ENCODE data around the gene PCDHB14. TPM values are rescaled to one million over a fixed set of nuclear protein-coding genes. Genes with fewer than 3 reads are reported as not detected.
"Not testable (repeated sequence)": the region's sequence is repeated elsewhere in the genome, so short reads cannot be mapped to it uniquely, and the experiment has no call there.

The PCDHB14 gene
- total RNA-seq, 2 donors from 2014 or later: 3.9 to 5.8 TPM

DNA sequence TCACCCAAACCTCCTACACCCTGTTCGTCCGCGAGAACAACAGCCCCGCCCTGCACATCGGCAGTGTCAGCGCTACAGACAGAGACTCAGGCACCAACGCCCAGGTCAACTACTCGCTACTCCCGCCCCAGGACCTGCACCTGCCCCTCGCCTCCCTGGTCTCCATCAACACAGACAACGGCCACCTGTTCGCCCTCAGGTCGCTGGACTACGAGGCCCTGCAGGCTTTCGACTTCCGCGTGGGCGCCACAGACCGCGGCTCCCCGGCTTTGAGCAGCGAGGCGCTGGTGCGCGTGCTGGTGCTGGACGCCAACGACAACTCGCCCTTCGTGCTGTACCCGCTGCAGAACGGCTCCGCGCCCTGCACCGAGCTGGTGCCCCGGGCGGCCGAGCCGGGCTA is 22.0 kb upstream of the PCDHB14 start:
- not testable (repeated sequence) for DNase-seq, ATAC-seq
- intact Hi-C loops (cut with DNase I): loop anchor here in 1 of 2 donors (10.0 kb wide), 1 partner anchor 154 kb away; the partner anchor contains the start of genes PCDHGA4, PCDHGB1 and PCDHGB2

DNA sequence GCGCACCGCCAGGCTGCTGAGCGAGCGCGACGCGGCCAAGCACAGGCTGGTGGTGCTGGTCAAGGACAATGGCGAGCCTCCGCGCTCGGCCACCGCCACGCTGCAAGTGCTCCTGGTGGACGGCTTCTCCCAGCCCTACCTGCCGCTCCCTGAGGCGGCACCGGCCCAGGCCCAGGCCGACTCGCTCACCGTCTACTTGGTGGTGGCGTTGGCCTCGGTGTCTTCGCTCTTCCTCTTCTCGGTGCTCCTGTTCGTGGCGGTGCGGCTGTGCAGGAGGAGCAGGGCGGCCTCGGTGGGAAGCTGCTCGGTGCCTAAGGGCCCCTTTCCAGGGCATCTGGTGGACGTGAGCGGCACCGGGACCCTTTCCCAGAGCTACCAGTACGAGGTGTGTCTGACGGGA is 21.5 kb upstream of the PCDHB14 start:
- intact Hi-C loops (cut with DNase I): loop anchor here in 1 of 2 donors (10.0 kb wide), 1 partner anchor 153 kb away; the partner anchor contains the start of genes PCDHGA4, PCDHGB1 and PCDHGB2
- DNase-seq, ATAC-seq: not testable (repeated sequence)

DNA sequence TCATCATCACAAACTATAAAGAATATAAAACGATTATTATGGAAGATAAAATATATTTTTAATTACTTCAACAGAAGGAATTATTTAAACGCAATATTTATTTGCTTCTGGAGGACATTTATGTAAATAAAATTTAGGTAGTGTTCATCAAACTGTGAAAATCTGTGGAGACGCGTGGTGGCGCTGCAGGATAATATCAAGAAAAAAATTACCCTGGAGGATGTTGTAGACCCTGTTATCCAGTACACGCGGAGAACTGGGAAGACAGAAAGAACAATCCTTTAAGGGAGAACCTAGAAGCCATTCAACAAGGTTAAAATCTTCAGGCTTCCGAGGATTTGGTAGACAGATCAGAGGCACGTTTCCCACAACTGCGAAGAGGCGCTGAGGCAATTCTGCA is 14.7 kb upstream of the PCDHB14 start, which contains the start of gene PCDHB12:
PCDHB12 (plus strand) TSS at position 242 of the 400 bp plus-strand sequence. CDS start 189 bp downstream, outside the sequence.
- DNase-seq (no peak), ATAC-seq (no peak)
- intact Hi-C loops (cut with DNase I): loop anchor here in 1 of 2 donors (10.0 kb wide), 1 partner anchor 146 kb away; the partner anchor contains the start of genes PCDHGA4, PCDHGB1 and PCDHGB2

DNA sequence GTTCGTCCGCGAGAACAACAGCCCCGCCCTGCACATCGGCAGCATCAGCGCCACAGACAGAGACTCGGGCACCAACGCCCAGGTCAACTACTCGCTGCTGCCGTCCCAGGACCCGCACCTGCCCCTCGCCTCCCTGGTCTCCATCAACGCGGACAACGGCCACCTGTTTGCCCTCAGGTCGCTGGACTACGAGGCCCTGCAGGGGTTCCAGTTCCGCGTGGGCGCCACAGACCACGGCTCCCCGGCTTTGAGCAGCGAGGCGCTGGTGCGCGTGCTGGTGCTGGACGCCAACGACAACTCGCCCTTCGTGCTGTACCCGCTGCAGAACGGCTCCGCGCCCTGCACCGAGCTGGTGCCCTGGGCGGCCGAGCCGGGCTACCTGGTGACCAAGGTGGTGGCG is 12.9 kb upstream of the PCDHB14 start:
- intact Hi-C loops (cut with DNase I): loop anchor here in 1 of 2 donors (10.0 kb wide), 1 partner anchor 365 kb away; no protein-coding TSS in a partner anchor
- not testable (repeated sequence) for DNase-seq, ATAC-seq

DNA sequence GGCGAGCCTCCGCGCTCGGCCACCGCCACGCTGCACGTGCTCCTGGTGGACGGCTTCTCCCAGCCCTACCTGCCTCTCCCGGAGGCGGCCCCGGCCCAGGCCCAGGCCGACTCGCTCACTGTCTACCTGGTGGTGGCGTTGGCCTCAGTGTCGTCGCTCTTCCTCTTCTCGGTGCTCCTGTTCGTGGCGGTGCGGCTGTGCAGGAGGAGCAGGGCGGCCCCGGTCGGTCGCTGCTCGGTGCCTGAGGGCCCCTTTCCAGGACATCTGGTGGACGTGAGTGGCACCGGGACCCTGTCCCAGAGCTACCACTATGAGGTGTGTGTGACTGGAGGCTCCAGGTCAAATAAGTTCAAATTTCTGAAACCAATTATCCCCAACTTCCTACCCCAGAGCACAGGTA is 12.3 kb upstream of the PCDHB14 start:
- DNase-seq, ATAC-seq: not testable (repeated sequence)
- intact Hi-C loops (cut with DNase I): loop anchor here in 1 of 2 donors (10.0 kb wide), 1 partner anchor 364 kb away; no protein-coding TSS in a partner anchor

DNA sequence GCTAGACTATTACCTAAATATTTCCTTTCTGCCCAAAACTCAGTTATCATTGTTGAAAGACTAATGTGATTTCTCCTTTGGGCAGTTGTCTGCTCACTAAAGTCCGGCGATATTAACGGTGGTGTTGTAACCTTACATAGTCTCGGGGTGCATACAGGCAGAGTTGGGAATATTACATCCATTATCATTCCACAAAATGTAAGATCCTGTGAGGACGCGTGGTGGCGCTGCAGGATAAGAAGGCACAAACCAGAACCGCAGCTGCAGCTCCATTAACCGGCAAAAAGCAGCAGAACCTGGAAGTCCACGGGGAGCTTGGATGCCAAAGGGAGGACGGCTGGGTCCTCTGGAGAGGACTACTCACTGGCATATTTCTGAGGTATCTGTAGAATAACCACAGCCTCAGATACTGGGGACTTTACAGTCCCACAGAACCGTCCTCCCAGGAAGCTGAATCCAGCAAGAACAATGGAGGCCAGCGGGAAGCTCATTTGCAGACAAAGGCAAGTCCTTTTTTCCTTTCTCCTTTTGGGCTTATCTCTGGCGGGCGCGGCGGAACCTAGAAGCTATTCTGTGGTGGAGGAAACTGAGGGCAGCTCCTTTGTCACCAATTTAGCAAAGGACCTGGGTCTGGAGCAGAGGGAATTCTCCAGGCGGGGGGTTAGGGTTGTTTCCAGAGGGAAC is 9.3 kb upstream of the PCDHB14 start, which contains the start of gene PCDHB13:
PCDHB13 (plus strand) TSS at position 264 of the 684 bp plus-strand sequence; CDS start at position 469, 205 bp downstream.
- intact Hi-C loops (cut with DNase I): loop anchor here in 1 of 2 donors (10.0 kb wide), 1 partner anchor 361 kb away; no protein-coding TSS in a partner anchor
- ATAC-seq (peak; percentile 75 to 79), DNase-seq (peak; percentile 73)

DNA sequence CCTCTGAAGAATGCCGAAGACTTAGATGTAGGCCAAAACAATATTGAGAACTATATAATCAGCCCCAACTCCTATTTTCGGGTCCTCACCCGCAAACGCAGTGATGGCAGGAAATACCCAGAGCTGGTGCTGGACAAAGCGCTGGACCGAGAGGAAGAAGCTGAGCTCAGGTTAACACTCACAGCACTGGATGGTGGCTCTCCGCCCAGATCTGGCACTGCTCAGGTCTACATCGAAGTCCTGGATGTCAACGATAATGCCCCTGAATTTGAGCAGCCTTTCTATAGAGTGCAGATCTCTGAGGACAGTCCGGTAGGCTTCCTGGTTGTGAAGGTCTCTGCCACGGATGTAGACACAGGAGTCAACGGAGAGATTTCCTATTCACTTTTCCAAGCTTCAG is 8.6 kb upstream of the PCDHB14 start:
- not testable (repeated sequence) for ATAC-seq, DNase-seq
- intact Hi-C loops (cut with DNase I): loop anchor here in 1 of 2 donors (10.0 kb wide), 1 partner anchor 360 kb away; no protein-coding TSS in a partner anchor

DNA sequence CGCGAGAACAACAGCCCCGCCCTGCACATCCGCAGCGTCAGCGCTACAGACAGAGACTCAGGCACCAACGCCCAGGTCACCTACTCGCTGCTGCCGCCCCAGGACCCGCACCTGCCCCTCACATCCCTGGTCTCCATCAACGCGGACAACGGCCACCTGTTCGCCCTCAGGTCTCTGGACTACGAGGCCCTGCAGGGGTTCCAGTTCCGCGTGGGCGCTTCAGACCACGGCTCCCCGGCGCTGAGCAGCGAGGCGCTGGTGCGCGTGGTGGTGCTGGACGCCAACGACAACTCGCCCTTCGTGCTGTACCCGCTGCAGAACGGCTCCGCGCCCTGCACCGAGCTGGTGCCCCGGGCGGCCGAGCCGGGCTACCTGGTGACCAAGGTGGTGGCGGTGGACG is 7.6 kb upstream of the PCDHB14 start:
- intact Hi-C loops (cut with DNase I): loop anchor here in 1 of 2 donors (10.0 kb wide), 1 partner anchor 359 kb away; no protein-coding TSS in a partner anchor
- not testable (repeated sequence) for DNase-seq, ATAC-seq

DNA sequence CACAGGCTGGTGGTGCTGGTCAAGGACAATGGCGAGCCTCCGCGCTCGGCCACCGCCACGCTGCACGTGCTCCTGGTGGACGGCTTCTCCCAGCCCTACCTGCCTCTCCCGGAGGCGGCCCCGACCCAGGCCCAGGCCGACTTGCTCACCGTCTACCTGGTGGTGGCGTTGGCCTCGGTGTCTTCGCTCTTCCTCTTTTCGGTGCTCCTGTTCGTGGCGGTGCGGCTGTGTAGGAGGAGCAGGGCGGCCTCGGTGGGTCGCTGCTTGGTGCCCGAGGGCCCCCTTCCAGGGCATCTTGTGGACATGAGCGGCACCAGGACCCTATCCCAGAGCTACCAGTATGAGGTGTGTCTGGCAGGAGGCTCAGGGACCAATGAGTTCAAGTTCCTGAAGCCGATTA is 7.1 kb upstream of the PCDHB14 start:
- DNase-seq, ATAC-seq: not testable (repeated sequence)
- intact Hi-C loops (cut with DNase I): loop anchor here in 1 of 2 donors (10.0 kb wide), 1 partner anchor 359 kb away; no protein-coding TSS in a partner anchor

DNA sequence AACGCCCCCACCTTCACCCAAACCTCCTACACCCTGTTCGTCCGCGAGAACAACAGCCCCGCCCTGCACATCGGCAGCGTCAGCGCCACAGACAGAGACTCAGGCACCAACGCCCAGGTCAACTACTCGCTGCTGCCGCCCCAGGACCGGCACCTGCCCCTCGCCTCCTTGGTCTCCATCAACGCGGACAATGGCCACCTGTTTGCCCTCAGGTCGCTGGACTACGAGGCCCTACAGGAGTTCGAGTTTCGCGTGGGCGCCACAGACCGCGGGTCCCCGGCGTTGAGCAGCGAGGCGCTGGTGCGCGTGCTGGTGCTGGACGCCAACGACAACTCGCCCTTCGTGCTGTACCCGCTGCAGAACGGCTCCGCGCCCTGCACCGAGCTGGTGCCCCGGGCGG is 1.7 kb downstream of the PCDHB14 start:
- DNase-seq, ATAC-seq: not testable (repeated sequence)
- intact Hi-C loops (cut with DNase I): loop anchor here in 1 of 2 donors (5.0 kb wide), 1 partner anchor 337 kb away; no protein-coding TSS in a partner anchor

DNA sequence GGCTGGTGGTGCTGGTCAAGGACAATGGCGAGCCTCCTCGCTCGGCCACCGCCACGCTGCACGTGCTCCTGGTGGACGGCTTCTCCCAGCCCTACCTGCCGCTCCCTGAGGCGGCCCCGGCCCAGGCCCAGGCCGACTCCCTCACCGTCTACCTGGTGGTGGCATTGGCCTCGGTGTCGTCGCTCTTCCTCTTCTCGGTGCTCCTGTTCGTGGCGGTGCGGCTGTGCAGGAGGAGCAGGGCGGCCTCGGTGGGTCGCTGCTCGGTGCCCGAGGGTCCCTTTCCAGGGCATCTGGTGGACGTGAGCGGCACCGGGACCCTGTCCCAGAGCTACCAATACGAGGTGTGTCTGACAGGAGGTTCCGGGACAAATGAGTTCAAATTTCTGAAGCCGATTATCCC is 2.3 kb downstream of the PCDHB14 start:
- DNase-seq; intact Hi-C loops (cut with DNase I); ATAC-seq: not testable (repeated sequence)

DNA sequence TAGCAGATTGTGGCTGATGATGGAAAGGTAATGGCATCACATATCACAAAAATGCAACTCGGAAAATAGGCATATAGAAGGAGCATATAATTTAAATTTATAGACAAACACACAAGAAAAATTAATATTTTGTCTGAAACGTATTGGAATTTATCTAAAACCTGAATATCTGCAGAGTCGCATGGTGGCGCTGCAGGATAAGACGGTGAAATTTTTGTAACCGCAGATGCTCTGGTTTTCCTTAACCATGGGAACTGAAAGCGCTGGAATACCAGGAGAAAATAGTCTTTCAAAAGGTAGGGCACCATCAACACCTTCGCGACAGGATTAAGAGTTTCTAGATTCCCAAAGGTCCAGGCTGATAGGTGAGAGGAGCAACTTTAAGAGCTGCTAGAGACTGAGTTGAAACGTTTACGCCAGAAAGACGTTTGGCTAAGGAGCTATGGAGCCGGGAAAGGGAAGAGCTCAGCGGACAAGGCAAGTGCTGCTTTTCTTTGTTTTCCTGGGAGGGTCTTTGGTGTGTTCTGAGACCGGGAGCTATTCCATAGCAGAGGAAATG is 11.0 kb downstream of the PCDHB14 start:
- intact Hi-C loops (cut with DNase I): no loop called here
- DNase-seq (no peak), ATAC-seq (no peak)

DNA sequence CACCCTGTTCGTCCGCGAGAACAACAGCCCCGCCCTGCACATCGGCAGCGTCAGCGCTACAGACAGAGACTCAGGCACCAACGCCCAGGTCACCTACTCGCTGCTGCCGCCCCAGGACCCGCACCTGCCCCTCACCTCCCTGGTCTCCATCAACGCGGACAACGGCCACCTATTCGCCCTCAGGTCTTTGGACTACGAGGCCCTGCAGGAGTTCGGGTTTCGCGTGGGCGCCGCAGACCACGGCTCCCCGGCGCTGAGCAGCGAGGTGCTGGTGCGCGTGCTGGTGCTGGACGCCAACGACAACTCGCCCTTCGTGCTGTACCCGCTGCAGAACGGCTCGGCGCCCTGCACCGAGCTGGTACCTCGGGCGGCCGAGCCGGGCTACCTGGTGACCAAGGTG is 12.8 kb downstream of the PCDHB14 start:
- intact Hi-C loops (cut with DNase I); DNase-seq; ATAC-seq: not testable (repeated sequence)

DNA sequence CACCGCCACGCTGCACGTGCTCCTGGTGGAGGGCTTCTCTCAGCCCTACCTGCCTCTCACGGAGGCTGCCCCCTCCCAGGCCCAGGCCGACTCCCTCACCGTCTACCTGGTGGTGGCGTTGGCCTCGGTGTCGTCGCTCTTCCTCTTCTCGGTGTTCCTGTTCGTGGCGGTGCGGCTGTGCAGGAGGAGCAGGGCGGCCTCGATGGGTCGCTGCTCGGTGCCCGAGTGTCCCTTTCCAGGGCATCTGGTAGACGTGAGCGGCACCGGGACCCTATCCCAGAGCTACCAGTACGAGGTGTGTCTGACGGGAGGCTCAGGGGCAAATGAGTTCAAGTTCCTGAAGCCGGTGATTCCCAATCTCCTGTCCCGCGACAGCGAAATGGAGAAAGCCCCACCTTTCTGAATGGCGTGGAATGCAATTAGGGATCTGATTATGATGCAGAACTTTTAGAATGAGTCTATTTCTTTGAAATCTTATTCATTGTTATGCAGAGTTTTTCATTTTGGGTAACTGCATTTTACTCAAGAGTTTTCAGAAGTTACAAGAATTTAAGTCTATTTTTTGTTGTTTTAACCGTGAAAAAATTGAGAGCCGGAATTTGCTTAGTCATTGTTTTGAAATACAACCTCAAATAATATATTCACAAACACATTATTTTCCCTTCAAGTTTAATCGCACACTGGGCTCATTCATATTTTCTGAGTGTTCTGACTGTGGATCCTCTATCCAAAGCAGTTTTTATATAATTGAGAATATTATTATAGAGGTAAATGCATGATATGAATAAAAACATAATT is 13.6 kb downstream of the PCDHB14 start:
- intact Hi-C loops (cut with DNase I): no loop called here
- no peak for ATAC-seq

DNA sequence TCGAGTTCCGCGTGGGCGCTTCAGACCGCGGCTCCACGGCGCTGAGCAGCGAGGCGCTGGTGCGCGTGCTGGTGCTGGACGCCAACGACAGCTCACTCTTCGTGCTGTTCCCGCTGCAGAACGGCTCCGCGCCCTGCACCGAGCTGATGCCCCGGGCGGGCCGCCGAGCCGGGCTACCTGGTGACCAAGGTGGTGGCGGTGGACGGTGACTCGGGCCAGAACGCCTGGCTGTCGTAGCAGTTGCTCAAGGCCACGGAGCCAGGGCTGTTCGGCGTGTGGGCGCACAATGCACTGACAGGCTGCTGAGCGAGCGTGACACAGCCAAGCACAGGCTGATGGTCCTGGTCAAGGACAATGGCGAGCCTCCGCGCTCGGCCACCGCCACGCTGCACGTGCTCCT is 18.4 kb downstream of the PCDHB14 start:
- intact Hi-C loops (cut with DNase I): no loop called here
- no peak for DNase-seq
- no peak for ATAC-seq

More for the DNA sequence above, 13.6 kb downstream of the PCDHB14 start:
- DNase-seq: no peak

DNA sequence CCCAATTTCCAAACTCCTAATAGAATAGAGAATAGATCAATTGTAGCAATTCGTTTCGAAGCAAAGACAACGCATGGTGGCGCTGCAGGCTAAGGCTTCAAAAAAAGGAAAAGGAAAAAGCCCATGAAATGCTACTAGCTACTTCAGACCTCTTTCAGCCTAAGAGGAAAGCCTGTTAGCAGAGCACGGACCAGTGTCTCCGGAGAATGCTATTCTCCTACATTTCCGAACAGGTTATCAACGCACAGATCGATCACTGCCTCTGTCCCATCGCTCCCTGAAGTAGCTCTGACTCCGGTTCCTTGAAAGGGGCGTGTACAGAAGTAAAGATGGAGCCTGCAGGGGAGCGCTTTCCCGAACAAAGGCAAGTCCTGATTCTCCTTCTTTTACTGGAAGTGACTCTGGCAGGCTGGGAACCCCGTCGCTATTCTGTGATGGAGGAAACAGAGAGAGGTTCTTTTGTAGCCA is 22.1 kb downstream of the PCDHB14 start, which contains the start of gene PCDHB15:
PCDHB15 (plus strand) TSS at position 146 of the 468 bp plus-strand sequence; CDS start at position 330, 184 bp downstream.
- DNase-seq (no peak), ATAC-seq (peak in 1 of 2 donors; percentile 30)
- intact Hi-C loops (cut with DNase I): no loop called here

DNA sequence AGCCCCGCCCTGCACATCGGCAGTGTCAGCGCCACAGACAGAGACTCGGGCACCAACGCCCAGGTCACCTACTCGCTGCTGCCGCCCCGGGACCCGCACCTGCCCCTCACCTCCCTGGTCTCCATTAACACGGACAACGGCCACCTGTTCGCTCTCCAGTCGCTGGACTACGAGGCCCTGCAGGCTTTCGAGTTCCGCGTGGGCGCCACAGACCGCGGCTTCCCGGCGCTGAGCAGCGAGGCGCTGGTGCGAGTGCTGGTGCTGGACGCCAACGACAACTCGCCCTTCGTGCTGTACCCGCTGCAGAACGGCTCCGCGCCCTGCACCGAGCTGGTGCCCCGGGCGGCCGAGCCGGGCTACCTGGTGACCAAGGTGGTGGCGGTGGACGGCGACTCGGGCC is 23.8 kb downstream of the PCDHB14 start:
- DNase-seq; ATAC-seq; intact Hi-C loops (cut with DNase I): not testable (repeated sequence)

DNA sequence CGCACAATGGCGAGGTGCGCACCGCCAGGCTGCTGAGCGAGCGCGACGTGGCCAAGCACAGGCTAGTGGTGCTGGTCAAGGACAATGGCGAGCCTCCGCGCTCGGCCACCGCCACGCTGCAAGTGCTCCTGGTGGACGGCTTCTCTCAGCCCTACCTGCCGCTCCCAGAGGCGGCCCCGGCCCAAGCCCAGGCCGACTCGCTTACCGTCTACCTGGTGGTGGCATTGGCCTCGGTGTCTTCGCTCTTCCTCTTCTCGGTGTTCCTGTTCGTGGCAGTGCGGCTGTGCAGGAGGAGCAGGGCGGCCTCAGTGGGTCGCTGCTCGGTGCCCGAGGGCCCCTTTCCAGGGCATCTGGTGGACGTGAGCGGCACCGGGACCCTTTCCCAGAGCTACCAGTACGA is 24.3 kb downstream of the PCDHB14 start:
- intact Hi-C loops (cut with DNase I); DNase-seq; ATAC-seq: not testable (repeated sequence)

Data from left cardiac atrium (tissue), 4 donors.